AG09309 (cell line): ENCODE measurements around the gene MAPT.

Experiments used
- DNase-seq: peaks from one replicate; pipeline ENCODE4 v3.0.0-alpha.2; 2010; ENCODE audit warnings: low read depth
- H3K4me3 ChIP-seq: 2 replicates; pipeline ENCODE4 v1.5.1; 2011; ENCODE audit warnings: mild to moderate bottlenecking, low read depth, low read length, moderate library complexity; ENCODE audit not compliant: control insufficient read depth
- CTCF ChIP-seq: IDR thresholded peaks from 2 replicates; pipeline ENCODE4 v1.5.1; 2011; ENCODE audit warnings: mild to moderate bottlenecking, low read depth, low read length, inconsistent platforms; ENCODE audit not compliant: insufficient read depth, control insufficient read depth; ENCODE audit errors: missing control alignments

Gene MAPT

GRCh38 chr17:45869676-45870341 is 24.5 kb upstream of the MAPT start:
- no peak for DNase-seq
- H3K4me3 ChIP-seq: no peak overlapping the region
- no peak for TF ChIP-seq CTCF

DNA sequence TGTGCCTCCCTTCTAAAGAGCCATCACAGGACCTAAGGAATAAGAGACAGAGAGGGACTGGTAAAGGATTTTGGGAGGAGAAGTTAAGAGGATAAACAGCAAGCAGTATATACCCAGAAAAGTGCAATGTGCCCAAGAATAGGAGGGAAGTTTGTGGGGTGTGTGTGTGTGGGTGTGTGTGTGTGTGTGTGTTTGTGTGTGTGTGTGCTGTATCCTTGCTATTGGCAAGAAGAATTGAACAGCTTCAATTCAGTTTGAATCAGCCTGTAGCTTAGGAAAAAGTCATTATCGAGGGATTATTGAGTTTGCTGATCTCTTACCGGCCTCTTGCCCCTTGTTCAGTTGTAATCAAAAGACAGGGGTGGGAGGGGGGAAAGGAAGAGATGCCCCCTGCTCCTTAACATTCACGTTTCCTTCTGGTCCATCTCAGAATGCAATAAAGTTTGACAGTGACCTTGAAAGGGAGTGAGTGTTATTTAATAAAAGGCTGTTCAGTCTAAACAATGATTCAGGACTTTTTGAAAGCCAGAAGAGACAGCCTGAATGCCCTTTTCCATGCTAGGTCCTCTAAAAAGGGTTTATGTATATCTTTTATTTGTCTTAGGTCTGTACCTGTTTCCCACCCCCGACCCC is 23.9 kb upstream of the MAPT start:
- DNase-seq: no peak
- no peak overlapping the region for H3K4me3 ChIP-seq
- no peak for TF ChIP-seq CTCF

- no peak for DNase-seq
- TF ChIP-seq CTCF: no peak
These were observed 22.6 kb upstream of the MAPT start for GRCh38 chr17:45871718-45872117.

DNA sequence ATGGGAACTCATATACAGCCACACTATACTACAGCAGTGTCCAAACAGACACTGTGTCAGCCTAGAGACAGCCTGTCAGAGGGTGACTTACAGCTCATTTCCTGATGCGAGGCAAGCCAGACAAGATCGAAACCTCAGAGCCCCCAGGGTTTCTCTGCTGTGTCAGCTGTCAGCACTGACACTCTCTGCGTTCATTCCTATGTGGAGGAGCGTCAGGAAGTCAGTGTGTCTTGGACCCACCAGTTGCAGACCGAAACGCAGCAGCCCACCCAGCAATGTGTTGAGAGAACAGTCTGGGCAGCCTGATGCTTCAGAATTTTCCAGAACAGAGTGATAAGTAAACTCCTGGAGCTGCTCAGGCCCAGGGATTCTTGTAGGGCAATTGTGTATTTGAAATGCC is 20.6 kb upstream of the MAPT start:
- no peak for DNase-seq

More at GRCh38 chr17:45871718-45872117, 22.6 kb upstream of the MAPT start:
- no peak overlapping the region for H3K4me3 ChIP-seq

DNA sequence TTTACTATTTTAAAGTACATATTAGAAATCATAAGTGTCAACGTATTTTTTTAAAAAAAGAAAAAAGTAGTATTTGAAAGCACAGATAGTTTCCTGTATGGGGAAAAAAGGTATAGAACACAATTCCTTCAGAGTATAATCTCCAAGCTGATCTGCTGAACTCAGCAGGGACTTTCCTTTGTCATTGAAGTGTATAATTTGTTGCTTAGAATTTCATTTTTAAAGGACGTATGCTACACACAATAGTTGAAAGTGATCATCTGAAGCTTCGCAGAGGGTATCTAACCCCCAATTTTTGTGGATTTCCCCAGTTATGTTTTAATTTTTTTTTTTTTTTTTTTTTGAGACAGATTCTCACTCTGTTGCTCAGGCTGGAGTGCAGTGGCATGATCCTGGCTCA is 20.2 kb upstream of the MAPT start:
- no peak overlapping the region for H3K4me3 ChIP-seq
- no peak for TF ChIP-seq CTCF

More for the DNA sequence above, 20.6 kb upstream of the MAPT start:
- no peak overlapping the region for H3K4me3 ChIP-seq
- no peak for TF ChIP-seq CTCF

GRCh38 chr17:45876539-45876938 is 17.8 kb upstream of the MAPT start:
- TF ChIP-seq CTCF: no peak
- no peak for DNase-seq

More for the DNA sequence above, 20.2 kb upstream of the MAPT start:
- no peak for DNase-seq

GRCh38 chr17:45877467-45877866 is 16.9 kb upstream of the MAPT start:
- TF ChIP-seq CTCF: no peak
- no peak for DNase-seq
- no peak overlapping the region for H3K4me3 ChIP-seq

More at GRCh38 chr17:45876539-45876938, 17.8 kb upstream of the MAPT start:
- no peak overlapping the region for H3K4me3 ChIP-seq
